Measurements from ENCODE around the gene SGCD. TPM values are rescaled to one million over a fixed set of nuclear protein-coding genes. Genes with fewer than 3 reads are reported as not detected.
A peak's percentile ranks its signal among the peaks of the same experiment; 100 is the strongest.

SGCD gene
- total and polyA plus RNA-seq, 8 donors: 0.58 to 55.8 (median 2.8) TPM

DNA sequence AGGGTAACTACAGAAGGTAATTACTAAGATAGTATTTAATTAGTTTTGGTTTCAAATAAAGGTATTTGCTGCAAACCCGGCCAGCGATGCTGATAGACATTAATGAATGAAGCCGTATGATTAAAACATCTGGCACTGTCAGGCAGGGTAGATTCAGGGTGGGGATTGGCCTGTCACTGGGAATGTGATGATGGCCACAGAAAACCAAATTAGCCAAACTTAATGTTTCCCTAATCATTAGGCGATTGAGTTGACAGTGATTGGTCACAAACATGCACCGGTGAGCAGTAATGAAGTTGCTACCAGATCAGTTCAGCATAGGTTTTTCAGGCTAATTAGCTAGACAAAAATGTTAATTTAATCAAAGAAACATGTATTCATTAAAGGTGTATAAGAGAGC is 107.5 kb downstream of the SGCD start:
- H3K4me1 ChIP-seq: no peaks in the 10 kb centered on the region
- intact Hi-C loops (cut with DNase I; ENCODE audit: low total_unique reads): no loop called here
- no peak overlapping the region for H3K27ac ChIP-seq
- DNase-seq: no peak
- H3K36me3 ChIP-seq: no peaks in the 10 kb centered on the region
- no peaks in the 10 kb centered on the region for H3K9me3 ChIP-seq
- no peak overlapping the region for H3K4me3 ChIP-seq
- no peaks in the 10 kb centered on the region for H3K27me3 ChIP-seq
- no peak for TF ChIP-seq POLR2AphosphoS5 (IDR thresholded peaks at IDR 0.05)
- TF ChIP-seq POLR2A (IDR thresholded peaks at IDR 0.05): no peak
- TF ChIP-seq, protein P1, sequence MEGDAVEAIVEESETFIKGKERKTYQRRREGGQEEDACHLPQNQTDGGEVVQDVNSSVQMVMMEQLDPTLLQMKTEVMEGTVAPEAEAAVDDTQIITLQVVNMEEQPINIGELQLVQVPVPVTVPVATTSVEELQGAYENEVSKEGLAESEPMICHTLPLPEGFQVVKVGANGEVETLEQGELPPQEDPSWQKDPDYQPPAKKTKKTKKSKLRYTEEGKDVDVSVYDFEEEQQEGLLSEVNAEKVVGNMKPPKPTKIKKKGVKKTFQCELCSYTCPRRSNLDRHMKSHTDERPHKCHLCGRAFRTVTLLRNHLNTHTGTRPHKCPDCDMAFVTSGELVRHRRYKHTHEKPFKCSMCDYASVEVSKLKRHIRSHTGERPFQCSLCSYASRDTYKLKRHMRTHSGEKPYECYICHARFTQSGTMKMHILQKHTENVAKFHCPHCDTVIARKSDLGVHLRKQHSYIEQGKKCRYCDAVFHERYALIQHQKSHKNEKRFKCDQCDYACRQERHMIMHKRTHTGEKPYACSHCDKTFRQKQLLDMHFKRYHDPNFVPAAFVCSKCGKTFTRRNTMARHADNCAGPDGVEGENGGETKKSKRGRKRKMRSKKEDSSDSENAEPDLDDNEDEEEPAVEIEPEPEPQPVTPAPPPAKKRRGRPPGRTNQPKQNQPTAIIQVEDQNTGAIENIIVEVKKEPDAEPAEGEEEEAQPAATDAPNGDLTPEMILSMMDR (IDR thresholded peaks at IDR 0.05): no peak
- no peak for TF ChIP-seq EP300 (IDR thresholded peaks at IDR 0.05)
- 94 to 96% (median 95%) methylated on average over 5 of the region's 5 CpGs for WGBS, 5 donors

DNA sequence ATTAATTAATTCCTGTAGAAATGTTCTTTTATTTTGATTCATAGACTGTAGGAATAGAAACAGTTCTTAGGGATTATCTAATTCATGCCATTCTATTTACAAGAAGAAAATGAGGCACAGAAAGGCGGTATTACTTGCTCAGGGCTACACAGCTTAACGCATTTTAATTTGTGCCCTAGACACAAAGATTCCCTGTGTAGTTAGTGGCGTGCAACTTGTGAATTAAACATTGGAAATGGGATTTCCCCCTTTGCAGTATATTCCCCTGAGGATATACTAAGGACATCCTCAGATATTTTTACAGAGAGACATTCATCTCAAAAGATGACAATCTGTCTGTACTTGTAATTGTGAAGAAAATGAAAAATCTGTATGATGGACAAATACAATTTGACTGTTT is 108.1 kb downstream of the SGCD start:
- intact Hi-C loops (cut with DNase I; ENCODE audit: low total_unique reads): no loop called here
- WGBS, 5 donors: 84 to 90% (median 86%) methylated on average over 3 of the region's 3 CpGs
- TF ChIP-seq POLR2AphosphoS5 (IDR thresholded peaks at IDR 0.05): no peak
- TF ChIP-seq, protein P1 (IDR thresholded peaks at IDR 0.05): no peak

DNA sequence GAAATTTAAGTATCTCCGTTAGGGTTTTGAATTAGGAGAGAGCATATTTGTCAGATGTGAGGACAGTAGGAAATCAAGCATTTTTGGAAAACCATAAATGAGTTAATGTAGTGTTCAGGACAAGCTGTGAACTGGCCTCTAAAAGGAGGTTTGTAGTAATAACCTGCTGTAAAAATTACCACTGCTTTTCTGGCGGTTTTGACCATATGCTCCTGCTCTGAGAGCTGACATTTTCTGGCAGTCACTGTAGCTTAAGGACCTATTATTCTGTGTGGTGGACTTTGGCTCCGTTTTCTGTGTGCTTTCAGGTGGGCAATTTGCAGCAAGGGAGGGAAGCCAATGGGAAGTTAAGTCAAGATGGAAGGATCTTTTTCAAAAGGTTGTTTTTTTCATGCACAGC is 111.1 kb downstream of the SGCD start:
- Histone ChIP-seq H3K27ac (no peak overlapping the region), H3K4me3 (no peak overlapping the region), H3K27me3 (no peaks in the 10 kb centered on the region), H3K36me3 (no peaks in the 10 kb centered on the region), H3K9me3 (no peaks in the 10 kb centered on the region), H3K4me1 (no peaks in the 10 kb centered on the region)
- TF ChIP-seq EP300 (IDR thresholded peaks at IDR 0.05) (no peak), POLR2A (IDR thresholded peaks at IDR 0.05) (no peak), POLR2AphosphoS5 (IDR thresholded peaks at IDR 0.05) (no peak)
- TF ChIP-seq, protein P1 (IDR thresholded peaks at IDR 0.05): no peak
- 50 to 67% (median 63%) methylated on average over 3 of the region's 3 CpGs for WGBS, 5 donors
- DNase-seq: no peak
- intact Hi-C loops (cut with DNase I; ENCODE audit: low total_unique reads): no loop called here

More for the DNA sequence above, 108.1 kb downstream of the SGCD start:
- no peaks in the 10 kb centered on the region for H3K36me3 ChIP-seq
- no peak overlapping the region for H3K27ac ChIP-seq
- no peak for DNase-seq
- H3K27me3 ChIP-seq: no peaks in the 10 kb centered on the region
- no peak overlapping the region for H3K4me3 ChIP-seq
- no peaks in the 10 kb centered on the region for H3K4me1 ChIP-seq
- no peaks in the 10 kb centered on the region for H3K9me3 ChIP-seq

DNA sequence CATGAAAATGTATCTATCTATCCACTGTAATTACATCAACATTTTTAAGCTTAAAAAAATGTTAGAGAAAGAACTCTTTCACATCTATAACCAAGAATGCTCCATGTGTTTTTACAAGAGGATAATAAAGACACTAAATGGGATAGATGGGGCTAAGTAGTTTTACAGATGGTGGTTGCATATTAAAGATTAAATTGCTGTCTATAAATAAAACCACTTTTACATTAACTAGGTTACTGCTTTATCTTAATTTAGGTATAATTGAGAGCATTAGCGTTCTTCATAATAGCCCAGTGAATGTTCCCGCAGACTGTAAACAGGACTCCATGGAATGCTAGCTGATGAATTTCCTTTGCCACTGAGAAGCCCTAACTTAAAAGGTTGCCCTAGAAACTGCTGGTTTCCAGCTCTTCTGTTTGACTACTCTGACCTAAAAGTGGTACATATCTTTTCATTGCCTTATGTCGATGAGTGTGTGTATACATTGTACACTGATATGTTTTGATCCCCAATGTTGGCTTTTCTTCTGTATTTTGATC is 117.9 kb downstream of the SGCD start:
- intact Hi-C loops (cut with DNase I; ENCODE audit: low total_unique reads): no loop called here
- TF ChIP-seq POLR2A (IDR thresholded peaks at IDR 0.05) (no peak), POLR2AphosphoS5 (IDR thresholded peaks at IDR 0.05) (no peak), EP300 (IDR thresholded peaks at IDR 0.05) (no peak)
- TF ChIP-seq, protein P1 (IDR thresholded peaks at IDR 0.05): no peak
- Histone ChIP-seq H3K27me3 (no peaks in the 10 kb centered on the region), H3K9me3 (no peaks in the 10 kb centered on the region), H3K27ac (no peak overlapping the region), H3K4me1 (no peaks in the 10 kb centered on the region), H3K36me3 (no peaks in the 10 kb centered on the region), H3K4me3 (no peak overlapping the region)
- WGBS, 5 donors: 51 to 59% (median 54%) methylated on average over 3 of the region's 3 CpGs
- peak in 1 of 2 donors; percentile 20 for DNase-seq

Data from stomach (tissue), 9 donors.